ENCODE measurements around the gene TCERG1. TPM values are rescaled to one million over a fixed set of nuclear protein-coding genes. Genes with fewer than 3 reads are reported as not detected.

Gene TCERG1
- total and polyA plus RNA-seq, 9 of the 15 experiments (the other 6 are each of a cell fraction or from before 2014, with no cell fraction given), result 50.3 to 148 (median 119) TPM

DNA sequence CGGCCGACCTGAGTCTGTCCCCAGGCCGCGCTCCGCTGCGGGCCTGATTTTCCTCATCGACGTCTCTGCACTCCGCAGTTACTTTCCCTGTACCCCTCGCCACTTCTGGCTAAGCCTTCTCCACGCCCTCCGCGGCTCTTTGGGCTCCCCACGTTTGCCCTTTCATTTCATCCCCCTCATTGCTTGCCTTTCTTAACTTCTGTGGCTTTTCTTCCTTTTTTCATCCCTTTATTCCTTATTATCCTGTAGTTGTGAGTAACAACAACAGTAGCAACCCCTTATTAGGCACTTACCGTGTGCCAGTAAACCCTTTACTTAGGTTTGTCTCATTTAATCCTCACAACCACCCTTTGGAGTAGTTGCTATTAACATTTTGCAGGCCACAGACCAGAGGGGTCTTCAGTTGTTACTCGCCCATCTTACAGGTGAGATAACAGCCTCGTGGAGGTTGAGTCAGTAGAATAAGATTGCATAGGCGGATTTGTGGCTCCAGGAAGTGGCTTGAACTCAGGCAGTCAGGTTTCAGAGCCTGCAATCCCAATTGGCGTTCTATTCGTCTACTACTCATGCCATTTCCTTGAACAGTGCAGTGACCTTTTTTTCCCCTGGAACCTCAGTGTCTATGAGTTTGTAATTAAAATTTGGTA is 724 bp downstream of the TCERG1 start (continued):
- TF ChIP-seq SP2 (IDR thresholded peaks at IDR 0.05; ENCODE audit: extremely low read depth, low read depth, low read length, poor library complexity, severe bottlenecking) (no peak), HEY1 (CRISPR knock-in tag; IDR thresholded peaks at IDR 0.05; ENCODE audit: borderline replicate concordance) (no peak), ZNF174 (CRISPR knock-in tag; IDR thresholded peaks at IDR 0.05) (no peak), FOXJ2 (tag; IDR thresholded peaks at IDR 0.05) (no peak), SNRNP70 (optimal IDR thresholded peaks at IDR 0.05; ENCODE audit: low read depth, low read length) (no peak), ZNF444 (CRISPR knock-in tag; IDR thresholded peaks at IDR 0.05) (no peak), GABPB2 (CRISPR knock-in tag; conservative IDR thresholded peaks at IDR 0.05) (no peak), DMBX1 (CRISPR knock-in tag; IDR thresholded peaks at IDR 0.05; ENCODE audit: borderline replicate concordance) (0 out of 2 replicates have a peak, but pooled peaks have one; percentile 57), ZNF175 (CRISPR knock-in tag; IDR thresholded peaks at IDR 0.05; ENCODE audit: low read depth) (no peak; the same call in 1 of the 2 replicates), CHD1 (IDR thresholded peaks at IDR 0.05; ENCODE audit: low read length) (peak; percentile 98), FOXM1 (IDR thresholded peaks at IDR 0.05; ENCODE audit: low read depth) (no peak), FOXM1 (CRISPR knock-in tag; IDR thresholded peaks at IDR 0.05; ENCODE audit: low read depth) (0 out of 2 replicates have a peak, but pooled peaks have one; percentile 22), POLR3A (IDR thresholded peaks at IDR 0.05; ENCODE audit: borderline replicate concordance, extremely low read depth, insufficient read depth, insufficient read length) (no peak), ASH1L (IDR thresholded peaks at IDR 0.05; ENCODE audit: borderline replicate concordance, low read depth, partially characterized antibody) (no peak), ZBTB2 (IDR thresholded peaks at IDR 0.05) (no peak; the same call in 1 of the 2 replicates), MBD2 (IDR thresholded peaks at IDR 0.05; ENCODE audit: borderline replicate concordance, low read depth) (no peak), CXXC5 (CRISPR knock-in tag; IDR thresholded peaks at IDR 0.05) (no peak), RBM22 (IDR thresholded peaks at IDR 0.05; ENCODE audit: low read depth, low read length, poor library complexity, severe bottlenecking) (no peak), ZNF212 (CRISPR knock-in tag; IDR thresholded peaks at IDR 0.05) (no peak), CBFA2T2 (conservative IDR thresholded peaks at IDR 0.05) (no peak), ZNF24 (IDR thresholded peaks at IDR 0.05) (no peak), SIN3A (IDR thresholded peaks at IDR 0.05; ENCODE audit: borderline replicate concordance in 2 of 2, control insufficient read depth in 1 of 2, low read depth in 2 of 2, low read length in 2 of 2) (peak; percentile 10 to 12; a peak in 1 of 4 replicates)
- TF ChIP-seq, protein P1, sequence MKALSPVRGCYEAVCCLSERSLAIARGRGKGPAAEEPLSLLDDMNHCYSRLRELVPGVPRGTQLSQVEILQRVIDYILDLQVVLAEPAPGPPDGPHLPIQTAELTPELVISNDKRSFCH (CRISPR knock-in tag; IDR thresholded peaks at IDR 0.05), result no peak
- TF ChIP-seq, protein P1 (tag; IDR thresholded peaks at IDR 0.05), result no peak
- TF ChIP-seq, protein P2, sequence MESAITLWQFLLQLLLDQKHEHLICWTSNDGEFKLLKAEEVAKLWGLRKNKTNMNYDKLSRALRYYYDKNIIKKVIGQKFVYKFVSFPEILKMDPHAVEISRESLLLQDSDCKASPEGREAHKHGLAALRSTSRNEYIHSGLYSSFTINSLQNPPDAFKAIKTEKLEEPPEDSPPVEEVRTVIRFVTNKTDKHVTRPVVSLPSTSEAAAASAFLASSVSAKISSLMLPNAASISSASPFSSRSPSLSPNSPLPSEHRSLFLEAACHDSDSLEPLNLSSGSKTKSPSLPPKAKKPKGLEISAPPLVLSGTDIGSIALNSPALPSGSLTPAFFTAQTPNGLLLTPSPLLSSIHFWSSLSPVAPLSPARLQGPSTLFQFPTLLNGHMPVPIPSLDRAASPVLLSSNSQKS (CRISPR knock-in tag; IDR thresholded peaks at IDR 0.05), result no peak
